Mesenchymal stem cell (in vitro differentiated cells and primary cell): Measurements from ENCODE around the gene SLC5A10.

Experiments used
- DNase-seq: peaks from one replicate; pipeline ENCODE4 v3.0.0-alpha.2; 2013
- H2AFZ ChIP-seq: one replicate; pipeline ENCODE4 v1.6.1; 2013; ENCODE audit warnings: low read depth, mild to moderate bottlenecking, control low read depth, inconsistent platforms, low read length, moderate library complexity
- H2AK5ac ChIP-seq: 2 replicates; pipeline ENCODE4 v1.6.1; 2013; ENCODE audit warnings: low read length, moderate library complexity, mild to moderate bottlenecking, inconsistent platforms; ENCODE audit not compliant: severe bottlenecking
- H2BK120ac ChIP-seq: one replicate; pipeline ENCODE4 v1.6.1; 2013; ENCODE audit warnings: low read depth, mild to moderate bottlenecking, inconsistent platforms, low read length, moderate library complexity
- H2BK12ac ChIP-seq, 2 experiments: one replicate each; pipeline ENCODE4 v1.6.1; 2013; ENCODE audit warnings: inconsistent platforms in 2 of 2, low read length in 2 of 2, mild to moderate bottlenecking in 2 of 2, moderate library complexity in 2 of 2, control low read depth in 1 of 2
- H2BK15ac ChIP-seq: one replicate; pipeline ENCODE4 v1.6.1; 2013; ENCODE audit warnings: mild to moderate bottlenecking, low read depth, inconsistent platforms; ENCODE audit not compliant: poor library complexity, severe bottlenecking
- H2BK5ac ChIP-seq: 2 replicates; pipeline ENCODE4 v1.6.1; 2013; ENCODE audit warnings: low read depth, mild to moderate bottlenecking, low read length, control low read depth, inconsistent platforms; ENCODE audit not compliant: poor library complexity, severe bottlenecking
- H3K14ac ChIP-seq, 2 experiments: one replicate each; pipeline ENCODE4 v1.6.1; 2013; ENCODE audit warnings: inconsistent platforms in 2 of 2, low read length in 2 of 2, control low read depth in 1 of 2, mild to moderate bottlenecking in 1 of 2, moderate library complexity in 1 of 2
- H3K18ac ChIP-seq, 2 experiments: one replicate each; pipeline ENCODE4 v1.6.1; 2013; ENCODE audit warnings: inconsistent platforms in 2 of 2, low read length in 2 of 2, control low read depth in 1 of 2, low read depth in 1 of 2, mild to moderate bottlenecking in 1 of 2
- H3K23ac ChIP-seq, 2 experiments: one replicate each; pipeline ENCODE4 v1.6.1; 2013; ENCODE audit warnings: inconsistent platforms in 2 of 2, low read length in 2 of 2, mild to moderate bottlenecking in 2 of 2, moderate library complexity in 2 of 2, control low read depth in 1 of 2
- H3K27ac ChIP-seq: 2 replicates; pipeline ENCODE4 v1.5.1; 2013; ENCODE audit warnings: mild to moderate bottlenecking, moderate library complexity, low read length, control low read depth, inconsistent platforms; ENCODE audit not compliant: poor library complexity, severe bottlenecking
- H3K27me3 ChIP-seq, 2 experiments: 2 replicates each; pipeline versions ENCODE4 v1.6.1 to v1.7.0; 2013; ENCODE audit warnings: low read length in 2 of 2, mild to moderate bottlenecking in 2 of 2, moderate library complexity in 2 of 2, control low read depth in 1 of 2, inconsistent platforms in 1 of 2; ENCODE audit not compliant: control insufficient read depth in 1 of 2, insufficient read depth in 1 of 2
- H3K36me3 ChIP-seq, 2 experiments: 2 replicates each; pipeline versions ENCODE4 v1.6.1 to v1.7.0; 2013; ENCODE audit warnings: low read length in 2 of 2, control low read depth in 1 of 2, inconsistent platforms in 1 of 2, low read depth in 1 of 2, mild to moderate bottlenecking in 1 of 2; ENCODE audit not compliant: insufficient read depth in 2 of 2, control insufficient read depth in 1 of 2
- H3K4ac ChIP-seq, 2 experiments: one replicate each; pipeline ENCODE4 v1.6.1; 2013; ENCODE audit warnings: inconsistent platforms in 2 of 2, low read length in 2 of 2, mild to moderate bottlenecking in 2 of 2, moderate library complexity in 2 of 2, control low read depth in 1 of 2, low read depth in 1 of 2
- H3K4me1 ChIP-seq: 2 replicates; pipeline ENCODE4 v1.6.1; 2013; ENCODE audit warnings: low read depth, low read length, control low read depth; ENCODE audit not compliant: control insufficient read depth, insufficient read depth
- H3K4me2 ChIP-seq: 2 replicates; pipeline ENCODE4 v1.6.1; 2013; ENCODE audit warnings: low read length, mild to moderate bottlenecking, inconsistent platforms; ENCODE audit not compliant: poor library complexity, severe bottlenecking
- H3K4me3 ChIP-seq, 2 experiments: 2 replicates each; pipeline versions ENCODE4 v1.5.1 to v1.7.0; 2013; ENCODE audit warnings: low read length in 2 of 2, mild to moderate bottlenecking in 2 of 2, control low read depth in 1 of 2, low read depth in 1 of 2; ENCODE audit not compliant: insufficient read depth in 1 of 2
- H3K79me1 ChIP-seq: replicated peaks from 2 replicates; pipeline ENCODE4 v1.6.1; 2013; ENCODE audit warnings: mild to moderate bottlenecking, control low read depth, low read length, inconsistent platforms; ENCODE audit not compliant: poor library complexity, severe bottlenecking
- H3K9ac ChIP-seq: 2 replicates; pipeline ENCODE4 v1.7.0; 2013; ENCODE audit warnings: mild to moderate bottlenecking, low read length, moderate library complexity
- H3K9me3 ChIP-seq: 2 replicates; pipeline ENCODE4 v1.7.0; 2013; ENCODE audit warnings: mild to moderate bottlenecking, low read length; ENCODE audit not compliant: control insufficient read depth
- H4K8ac ChIP-seq: one replicate; pipeline ENCODE4 v1.6.1; 2013; ENCODE audit warnings: inconsistent platforms, mild to moderate bottlenecking, low read length, moderate library complexity
- H4K91ac ChIP-seq: one replicate; pipeline ENCODE4 v1.6.1; 2013; ENCODE audit warnings: mild to moderate bottlenecking, low read length, inconsistent platforms
- WGBS: methylation state at CpG from one replicate; pipeline ENCODE4 v1.1.7; 2013; ENCODE audit warnings: mixed read lengths; 5-methylcytosine and 5-hydroxymethylcytosine counted together

Gene SLC5A10

DNA sequence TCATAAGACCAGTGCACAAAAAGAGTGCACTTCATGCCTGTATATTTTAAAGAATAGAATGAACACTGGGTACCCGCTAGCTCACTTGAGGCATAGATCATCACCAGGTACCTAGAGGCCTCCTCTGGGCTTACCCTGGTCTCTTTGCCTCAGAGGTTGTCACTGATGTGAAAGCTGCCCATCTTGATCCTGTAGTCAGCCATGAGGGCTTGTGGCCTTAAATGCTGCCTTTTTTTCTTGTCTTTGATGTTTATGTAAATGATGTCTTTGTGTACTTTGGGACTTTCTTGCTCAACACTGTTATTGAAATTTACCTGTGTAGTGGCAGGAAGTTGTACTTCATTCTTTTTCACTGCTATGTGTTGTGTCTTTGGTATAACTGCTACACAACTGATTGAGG lies 26.8 kb upstream of the SLC5A10 start:
- Histone ChIP-seq H3K4me2 (no peak overlapping the region), H3K27me3 (no peaks in the 10 kb centered on the region), H2BK15ac (no peak overlapping the region), H2AK5ac (no peak overlapping the region), H3K9ac (no peak overlapping the region), H3K79me1 (peaks cover 26% of the 10 kb centered on the region), H2AFZ (no peak overlapping the region), H3K36me3 (peaks cover 18 to 30% of the 10 kb centered on the region in 2 experiments), H2BK12ac (no peak overlapping the region), H3K4ac (no peak overlapping the region), H4K91ac (no peak overlapping the region), H3K18ac (no peak overlapping the region), H3K4me1 (peaks cover 7% of the 10 kb centered on the region), H3K9me3 (no peaks in the 10 kb centered on the region), H2BK5ac (no peak overlapping the region), H3K27ac (no peak overlapping the region), H3K4me3 (no peak overlapping the region), H3K23ac (no peak overlapping the region), H3K14ac (no peak overlapping the region), H2BK120ac (no peak overlapping the region), H4K8ac (no peak overlapping the region)
- DNase-seq, result no peak
- WGBS, result 100% methylated on average over 1 of the region's 1 CpG

DNA sequence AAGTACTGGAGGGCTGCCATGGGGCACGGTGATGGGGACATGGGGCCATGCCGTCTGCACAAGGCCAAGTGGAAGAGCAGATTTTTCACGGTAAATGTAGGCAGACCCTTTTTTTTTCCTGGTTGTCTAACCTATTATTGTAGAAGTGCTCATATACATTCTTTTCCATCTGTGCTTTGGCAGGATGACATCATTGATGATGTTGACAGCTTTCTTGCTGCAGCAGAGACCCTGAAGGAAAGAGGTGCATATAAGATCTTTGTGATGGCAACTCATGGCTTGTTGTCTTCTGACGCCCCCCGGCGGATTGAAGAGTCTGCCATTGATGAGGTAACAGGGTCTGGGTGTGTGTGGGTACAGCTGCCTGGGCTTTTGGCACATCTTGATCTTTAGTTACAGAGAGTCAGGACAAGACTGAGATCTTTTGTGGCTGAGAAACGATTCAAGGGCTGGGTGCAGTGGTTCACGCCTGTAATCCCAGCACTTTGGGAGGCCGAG lies 23.3 kb upstream of the SLC5A10 start:
- no peak overlapping the region for H3K9ac ChIP-seq
- H3K4me3 ChIP-seq, result no peak overlapping the region
- H3K36me3 ChIP-seq, result peaks cover 30 to 46% of the 10 kb centered on the region in 2 experiments
- H2BK120ac ChIP-seq, result no peak overlapping the region
- no peak overlapping the region for H4K8ac ChIP-seq
- H3K27me3 ChIP-seq, result no peaks in the 10 kb centered on the region
- H2BK12ac ChIP-seq, result no peak overlapping the region
- no peak overlapping the region for H3K18ac ChIP-seq
- no peak overlapping the region for H3K27ac ChIP-seq
- peaks cover 25% of the 10 kb centered on the region for H3K79me1 ChIP-seq
- no peak overlapping the region for H3K4ac ChIP-seq
- H3K9me3 ChIP-seq, result no peaks in the 10 kb centered on the region
- H2AFZ ChIP-seq, result no peak overlapping the region
- H3K23ac ChIP-seq, result no peak overlapping the region
- WGBS, result 99% methylated on average over 8 of the region's 9 CpGs
- H3K4me2 ChIP-seq, result no peak overlapping the region
- no peak for DNase-seq
- no peak overlapping the region for H3K14ac ChIP-seq
- no peaks in the 10 kb centered on the region for H3K4me1 ChIP-seq
- no peak overlapping the region for H4K91ac ChIP-seq
- no peak overlapping the region for H2BK15ac ChIP-seq
- H2BK5ac ChIP-seq, result no peak overlapping the region
- no peak overlapping the region for H2AK5ac ChIP-seq

DNA sequence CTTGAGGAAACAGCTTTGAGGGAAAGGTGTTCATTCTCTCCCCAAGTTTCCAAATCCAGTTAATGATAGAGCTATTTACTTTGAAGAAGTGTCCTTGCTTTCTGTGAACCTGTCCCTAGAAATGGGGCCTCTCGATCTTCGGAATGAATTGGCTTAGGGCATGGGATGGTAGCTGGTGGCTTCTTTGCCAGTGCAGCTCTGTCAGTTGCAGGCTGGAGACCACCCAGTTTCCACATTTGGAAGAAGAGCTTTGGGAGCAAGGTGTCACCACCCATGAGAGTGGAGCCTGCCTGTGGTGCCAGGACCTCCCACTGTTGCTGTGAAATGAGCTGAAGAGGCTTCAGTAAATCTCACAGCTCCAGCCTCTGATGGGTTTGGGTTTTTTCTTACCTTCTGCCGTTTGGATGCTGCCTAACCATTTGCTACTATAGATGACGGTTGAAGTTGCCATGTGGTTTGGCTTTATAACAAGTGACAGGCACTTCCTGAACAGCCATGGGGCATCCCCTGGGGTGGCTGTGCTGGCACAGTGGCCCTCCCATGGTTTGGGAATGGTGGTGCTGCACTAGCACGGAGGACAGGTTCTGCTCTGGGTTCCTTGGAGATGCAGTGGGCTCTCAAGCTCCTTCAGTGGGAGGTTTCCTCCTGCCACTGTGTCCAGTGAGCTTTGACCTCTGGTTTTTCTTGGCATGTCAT lies 19.5 kb upstream of the SLC5A10 start:
- no peak overlapping the region for H2BK120ac ChIP-seq
- no peak overlapping the region for H2BK15ac ChIP-seq

GRCh38 chr17:18933102-18934058 lies 18.6 kb upstream of the SLC5A10 start:
- no peaks in the 10 kb centered on the region for H3K9me3 ChIP-seq
- H3K27me3 ChIP-seq, result peaks cover 0 to 4% of the 10 kb centered on the region in 2 experiments
- H3K36me3 ChIP-seq, result peaks cover 21 to 32% of the 10 kb centered on the region in 2 experiments
- no peak overlapping the region for H3K4me2 ChIP-seq
- 90% methylated on average over 10 of the region's 14 CpGs for whole genome bisulfite sequencing
- no peak overlapping the region for H2BK120ac ChIP-seq
- H4K91ac ChIP-seq, result no peak overlapping the region
- no peak overlapping the region for H2AFZ ChIP-seq
- H3K18ac ChIP-seq, result no peak overlapping the region
- no peak overlapping the region for H3K23ac ChIP-seq
- no peak overlapping the region for H2AK5ac ChIP-seq
- no peak overlapping the region for H3K4ac ChIP-seq
- H3K79me1 ChIP-seq, result peaks cover 4% of the 10 kb centered on the region
- no peak overlapping the region for H2BK12ac ChIP-seq
- no peak overlapping the region for H3K4me3 ChIP-seq
- H2BK5ac ChIP-seq, result no peak overlapping the region
- no peak overlapping the region for H4K8ac ChIP-seq
- H3K14ac ChIP-seq, result no peak overlapping the region
- DNase-seq, result no peak
- H3K4me1 ChIP-seq, result no peaks in the 10 kb centered on the region
- H2BK15ac ChIP-seq, result no peak overlapping the region
- H3K9ac ChIP-seq, result no peak overlapping the region
- no peak overlapping the region for H3K27ac ChIP-seq

More for the DNA sequence above, 19.5 kb upstream of the SLC5A10 start:
- no peak overlapping the region for H2BK12ac ChIP-seq
- H3K27ac ChIP-seq, result no peak overlapping the region
- H3K4me1 ChIP-seq, result no peaks in the 10 kb centered on the region
- no peak overlapping the region for H4K91ac ChIP-seq
- no peak overlapping the region for H3K14ac ChIP-seq
- H3K79me1 ChIP-seq, result peaks cover 8% of the 10 kb centered on the region
- peaks cover 22 to 33% of the 10 kb centered on the region in 2 experiments for H3K36me3 ChIP-seq
- H3K27me3 ChIP-seq, result peaks cover 0 to 4% of the 10 kb centered on the region in 2 experiments
- H3K4ac ChIP-seq, result no peak overlapping the region
- no peak overlapping the region for H2AK5ac ChIP-seq
- DNase-seq, result no peak
- H3K9ac ChIP-seq, result no peak overlapping the region
- no peak overlapping the region for H2BK5ac ChIP-seq
- no peak overlapping the region for H3K4me2 ChIP-seq
- no peaks in the 10 kb centered on the region for H3K9me3 ChIP-seq
- H3K18ac ChIP-seq, result no peak overlapping the region
- H3K4me3 ChIP-seq, result no peak overlapping the region
- WGBS, result 97% methylated on average over 5 of the region's 5 CpGs
- no peak overlapping the region for H2AFZ ChIP-seq
- no peak overlapping the region for H3K23ac ChIP-seq
- H4K8ac ChIP-seq, result no peak overlapping the region
